H9 (cell line): ENCODE data around the gene MYO15B. TPM values are rescaled to one million over a fixed set of nuclear protein-coding genes. Genes with fewer than 3 reads are reported as not detected.

Source experiments
- DNase-seq: peaks from one replicate; pipeline ENCODE4 v3.0.0-alpha.2; 2017
- H2AFZ ChIP-seq: one replicate; pipeline ENCODE4 v1.6.1; 2013; ENCODE audit warnings: mild to moderate bottlenecking, low read length, control low read depth, moderate library complexity
- H2AK5ac ChIP-seq: 2 replicates; pipeline ENCODE4 v1.6.1; 2013; ENCODE audit warnings: low read length, control low read depth, mixed read lengths; ENCODE audit not compliant: insufficient read length
- H2BK120ac ChIP-seq: one replicate; pipeline ENCODE4 v1.6.1; 2013; ENCODE audit warnings: low read depth, mild to moderate bottlenecking, low read length, control low read depth, inconsistent platforms; ENCODE audit not compliant: poor library complexity, severe bottlenecking
- H2BK12ac ChIP-seq: 2 replicates; pipeline ENCODE4 v1.6.1; 2013; ENCODE audit warnings: low read length, control low read depth, mixed read lengths, low read depth; ENCODE audit not compliant: insufficient read length
- H2BK15ac ChIP-seq: 2 replicates; pipeline ENCODE4 v1.6.1; 2013; ENCODE audit warnings: low read depth, low read length, control low read depth
- H2BK20ac ChIP-seq: one replicate; pipeline ENCODE4 v1.6.1; 2013; ENCODE audit warnings: low read depth, mild to moderate bottlenecking, low read length, control low read depth, inconsistent platforms; ENCODE audit not compliant: poor library complexity, severe bottlenecking
- H2BK5ac ChIP-seq: 2 replicates; pipeline ENCODE4 v1.6.1; 2013; ENCODE audit warnings: low read length, control low read depth, mixed read lengths; ENCODE audit not compliant: insufficient read length
- H3K14ac ChIP-seq: 2 replicates; pipeline ENCODE4 v1.6.1; 2013; ENCODE audit warnings: low read length, control low read depth; ENCODE audit not compliant: insufficient read depth
- H3K18ac ChIP-seq: 2 replicates; pipeline ENCODE4 v1.6.1; 2013; ENCODE audit warnings: low read depth, mild to moderate bottlenecking, mixed read lengths, low read length, control low read depth; ENCODE audit not compliant: insufficient read length
- H3K23ac ChIP-seq: 2 replicates; pipeline ENCODE4 v1.6.1; 2013; ENCODE audit warnings: low read length, control low read depth, mixed read lengths, low read depth; ENCODE audit not compliant: insufficient read length
- H3K23me2 ChIP-seq: 2 replicates; pipeline ENCODE4 v1.6.1; 2013; ENCODE audit warnings: low read depth, mild to moderate bottlenecking, mixed read lengths, low read length, control low read depth; ENCODE audit not compliant: insufficient read length, poor library complexity, severe bottlenecking
- H3K27ac ChIP-seq: 2 replicates; pipeline ENCODE4 v1.5.1; 2013; ENCODE audit warnings: low read length, control low read depth, mixed read lengths, low read depth; ENCODE audit not compliant: insufficient read length
- H3K27me3 ChIP-seq: 2 replicates; pipeline ENCODE4 v1.6.1; 2013; ENCODE audit warnings: low read length, control low read depth, inconsistent platforms; ENCODE audit not compliant: insufficient read depth
- H3K4ac ChIP-seq: 2 replicates; pipeline ENCODE4 v1.6.1; 2013; ENCODE audit warnings: low read depth, mild to moderate bottlenecking, control low read depth, inconsistent platforms, low read length, moderate library complexity
- H3K4me1 ChIP-seq: 2 replicates; pipeline ENCODE4 v1.6.1; 2013; ENCODE audit warnings: low read length, control low read depth, inconsistent platforms; ENCODE audit not compliant: insufficient read depth
- H3K4me2 ChIP-seq: 2 replicates; pipeline ENCODE4 v1.6.1; 2013; ENCODE audit warnings: low read length, control low read depth, mixed read lengths; ENCODE audit not compliant: insufficient read length, insufficient read depth
- H3K56ac ChIP-seq: 2 replicates; pipeline ENCODE4 v1.6.1; 2013; ENCODE audit warnings: low read depth, mild to moderate bottlenecking, mixed read lengths, low read length, control low read depth; ENCODE audit not compliant: insufficient read length
- H3K79me1 ChIP-seq: 2 replicates; pipeline ENCODE4 v1.6.1; 2013; ENCODE audit warnings: low read depth, mild to moderate bottlenecking, moderate library complexity, low read length, control low read depth, inconsistent platforms; ENCODE audit not compliant: insufficient read depth, poor library complexity, severe bottlenecking
- H3K79me2 ChIP-seq: 2 replicates; pipeline ENCODE4 v1.6.1; 2013; ENCODE audit warnings: low read length, control low read depth, inconsistent platforms; ENCODE audit not compliant: insufficient read depth
- H3K9ac ChIP-seq: 2 replicates; pipeline ENCODE4 v1.6.1; 2013; ENCODE audit warnings: low read length, control low read depth, mixed read lengths; ENCODE audit not compliant: insufficient read length; ENCODE audit errors: extremely low read depth
- H3K9me3 ChIP-seq: one replicate; pipeline ENCODE4 v1.6.1; 2013; ENCODE audit warnings: low read depth, low read length, inconsistent platforms; ENCODE audit not compliant: control insufficient read depth
- H3T11ph ChIP-seq: one replicate; pipeline ENCODE4 v1.6.1; 2013; ENCODE audit warnings: mild to moderate bottlenecking, low read length, control low read depth, inconsistent platforms
- H4K20me1 ChIP-seq: one replicate; pipeline ENCODE4 v1.6.1; 2013; ENCODE audit not compliant: control insufficient read depth, insufficient read length, insufficient read depth
- H4K5ac ChIP-seq: 2 replicates; pipeline ENCODE4 v1.6.1; 2013; ENCODE audit warnings: low read depth, mild to moderate bottlenecking, mixed read lengths, low read length, control low read depth; ENCODE audit not compliant: insufficient read length
- H4K8ac ChIP-seq: replicated peaks from 2 replicates; pipeline ENCODE4 v1.6.1; 2013; ENCODE audit warnings: low read length, control low read depth, mixed read lengths, low read depth; ENCODE audit not compliant: insufficient read length
- H4K91ac ChIP-seq: 2 replicates; pipeline ENCODE4 v1.6.1; 2013; ENCODE audit warnings: low read depth, mild to moderate bottlenecking, moderate library complexity, mixed read lengths, low read length, control low read depth; ENCODE audit not compliant: insufficient read length
- H3K27ac Mint-ChIP-seq, 3 experiments: 2 replicates in 2 of 3; 3 replicates in 1 of 3; pipeline ENCODE4 v1.8.0; 2020 to 2021; ENCODE audit warnings: mixed read lengths in 3 of 3, mild to moderate bottlenecking in 1 of 3, moderate library complexity in 1 of 3
- H3K27me3 Mint-ChIP-seq: 2 replicates; pipeline ENCODE4 v1.8.0; 2021; ENCODE audit warnings: low read depth, mild to moderate bottlenecking, moderate library complexity, mixed read lengths
- H3K36me3 Mint-ChIP-seq, 3 experiments: 2 replicates in 2 of 3; 3 replicates in 1 of 3; pipeline ENCODE4 v1.8.0; 2020 to 2021; ENCODE audit warnings: low read depth in 3 of 3, mixed read lengths in 3 of 3; ENCODE audit not compliant: insufficient read depth in 1 of 3
- H3K4me1 Mint-ChIP-seq, 2 experiments: 2 replicates each; pipeline ENCODE4 v1.8.0; 2020; ENCODE audit warnings: mixed read lengths in 2 of 2
- H3K4me3 Mint-ChIP-seq, 2 experiments: 2 replicates in 1 of 2; 3 replicates in 1 of 2; pipeline ENCODE4 v1.8.0; 2020 to 2021; ENCODE audit warnings: mild to moderate bottlenecking in 2 of 2, mixed read lengths in 2 of 2, moderate library complexity in 1 of 2
- H3K9me3 Mint-ChIP-seq, 2 experiments: 2 replicates in 1 of 2; 3 replicates in 1 of 2; pipeline ENCODE4 v1.8.0; 2020; ENCODE audit warnings: mild to moderate bottlenecking in 2 of 2, mixed read lengths in 2 of 2, moderate library complexity in 1 of 2
- WGBS: extraction: QIAGEN DNeasy Blood & Tissue Kit; methylation state at CpG from one replicate; pipeline ENCODE4 v1.1.7; 2013; ENCODE audit warnings: missing lambda C conversion rate, low lambda C conversion rate, mixed read lengths; ENCODE audit not compliant: insufficient read length; ENCODE audit errors: extremely low coverage; 5-methylcytosine and 5-hydroxymethylcytosine counted together
- total RNA-seq: library from RNA; stranded (reverse); gene quantifications from 2 replicates; pipeline ENCODE4 v1.2.1, GENCODE V29; 2021
- TF ChIP-seq, protein P1 (sequence below): fragments of 200-600 bp; sonication (generic); conservative IDR thresholded peaks from 3 replicates; pipeline ENCODE4 v1.8.0; 2021; ENCODE audit warnings: antibody characterized with exemption, mild to moderate bottlenecking

Gene MYO15B
- total RNA-seq, 1 experiment from 2014 or later, result 41.9 TPM

DNA sequence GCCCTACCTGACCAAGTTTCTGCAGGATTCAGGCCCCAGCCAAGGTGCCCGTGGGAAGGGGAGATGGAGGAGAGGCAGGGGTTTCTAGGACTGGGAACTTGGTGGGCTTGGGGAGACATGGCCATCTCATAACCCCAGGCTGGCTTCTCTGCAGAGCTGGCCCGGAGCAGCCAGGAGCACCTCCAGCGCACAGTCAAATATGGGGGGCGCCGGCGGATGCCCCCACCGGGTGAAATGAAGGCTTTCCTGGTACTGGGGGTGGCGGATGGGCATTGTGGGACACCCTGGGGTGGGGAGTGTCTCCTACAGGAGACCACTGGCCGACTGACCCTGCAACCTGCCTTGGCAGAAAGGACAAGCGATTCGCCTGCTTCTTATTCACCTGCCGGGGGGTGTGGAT, 36.4 kb downstream of the MYO15B start:
- H3K9me3 Mint-ChIP-seq, result no peaks in the 10 kb centered on the region
- no peak overlapping the region for H3K4ac ChIP-seq
- H3K23ac ChIP-seq, result no peak overlapping the region
- H2BK120ac ChIP-seq, result no peak overlapping the region
- H3T11ph ChIP-seq, result no peak overlapping the region
- H2BK5ac ChIP-seq, result no peak overlapping the region
- H2AK5ac ChIP-seq, result no peak overlapping the region
- no peaks in the 10 kb centered on the region for H3K9me3 ChIP-seq
- H3K23me2 ChIP-seq, result no peaks in the 10 kb centered on the region
- no peak overlapping the region for H4K8ac ChIP-seq
- H4K5ac ChIP-seq, result no peak overlapping the region
- peaks cover 8% of the 10 kb centered on the region for H3K27me3 Mint-ChIP-seq
- H3K36me3 Mint-ChIP-seq, result peaks cover 0 to 14% (median 2%) of the 10 kb centered on the region in 3 experiments; a peak in 3 of 7 replicates
- TF ChIP-seq, protein P1, sequence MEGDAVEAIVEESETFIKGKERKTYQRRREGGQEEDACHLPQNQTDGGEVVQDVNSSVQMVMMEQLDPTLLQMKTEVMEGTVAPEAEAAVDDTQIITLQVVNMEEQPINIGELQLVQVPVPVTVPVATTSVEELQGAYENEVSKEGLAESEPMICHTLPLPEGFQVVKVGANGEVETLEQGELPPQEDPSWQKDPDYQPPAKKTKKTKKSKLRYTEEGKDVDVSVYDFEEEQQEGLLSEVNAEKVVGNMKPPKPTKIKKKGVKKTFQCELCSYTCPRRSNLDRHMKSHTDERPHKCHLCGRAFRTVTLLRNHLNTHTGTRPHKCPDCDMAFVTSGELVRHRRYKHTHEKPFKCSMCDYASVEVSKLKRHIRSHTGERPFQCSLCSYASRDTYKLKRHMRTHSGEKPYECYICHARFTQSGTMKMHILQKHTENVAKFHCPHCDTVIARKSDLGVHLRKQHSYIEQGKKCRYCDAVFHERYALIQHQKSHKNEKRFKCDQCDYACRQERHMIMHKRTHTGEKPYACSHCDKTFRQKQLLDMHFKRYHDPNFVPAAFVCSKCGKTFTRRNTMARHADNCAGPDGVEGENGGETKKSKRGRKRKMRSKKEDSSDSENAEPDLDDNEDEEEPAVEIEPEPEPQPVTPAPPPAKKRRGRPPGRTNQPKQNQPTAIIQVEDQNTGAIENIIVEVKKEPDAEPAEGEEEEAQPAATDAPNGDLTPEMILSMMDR, result no peak
- H4K91ac ChIP-seq, result no peak overlapping the region
- no peak for DNase-seq
- H2AFZ ChIP-seq, result no peak overlapping the region
- H3K14ac ChIP-seq, result no peak overlapping the region
- H3K27me3 ChIP-seq, result no peaks in the 10 kb centered on the region; the same call in 1 of the 2 replicates
- H3K27ac ChIP-seq, result no peak overlapping the region
- H3K4me1 Mint-ChIP-seq, result peaks cover 0 to 5% of the 10 kb centered on the region in 2 experiments; a peak in 1 of 4 replicates
- no peaks in the 10 kb centered on the region for H3K79me1 ChIP-seq
- H3K4me3 Mint-ChIP-seq, result no peak overlapping the region
- H3K18ac ChIP-seq, result no peak overlapping the region
- H3K4me2 ChIP-seq, result no peak overlapping the region
- H3K4me1 ChIP-seq, result no peaks in the 10 kb centered on the region
- H2BK20ac ChIP-seq, result no peak overlapping the region
- no peak overlapping the region; a peak in 1 of 7 replicates for H3K27ac Mint-ChIP-seq
- H2BK15ac ChIP-seq, result no peak overlapping the region
- no peak overlapping the region for H2BK12ac ChIP-seq
- H4K20me1 ChIP-seq, result no peaks in the 10 kb centered on the region
- no CpG with 5 or more reads among the region's 12 CpGs for WGBS
- no peak overlapping the region for H3K9ac ChIP-seq
- no peaks in the 10 kb centered on the region for H3K79me2 ChIP-seq
- H3K56ac ChIP-seq, result no peak overlapping the region
